Amygdala (tissue), 56 donors: ENCODE measurements around the gene NDRG2.

Source experiments
- DNase-seq, 56 donors: peaks; one replicate each; lab custom pipeline; 2025; lab: John Stamatoyannopoulos, UW

NDRG2 gene

GRCh38 chr14:21037156-21037555 is 12.3 kb upstream of the NDRG2 start:
- DNase-seq = no peak

- DNase-seq = peak in 5 of 56 donors; percentile 6 to 24 (median 12)
These were observed 11.9 kb upstream of the NDRG2 start for GRCh38 chr14:21036751-21037150.

GRCh38 chr14:21034707-21035106 is 9.8 kb upstream of the NDRG2 start, which contains the start of gene RNASE13:
RNASE13 (minus strand) TSS chr14:21034807; CDS start chr14:21034288, 519 bp downstream.
- DNase-seq = no peak

GRCh38 chr14:21033133-21033698 is 8.4 kb upstream of the NDRG2 start:
- DNase-seq = peak in 6 of 56 donors; percentile 10 to 31 (median 12)

GRCh38 chr14:21032326-21033132 is 7.7 kb upstream of the NDRG2 start:
- DNase-seq = peak in 1 of 56 donors; percentile 9

GRCh38 chr14:21030531-21030930 is 5.7 kb upstream of the NDRG2 start:
- DNase-seq = no peak

- DNase-seq = no peak
These were observed 5.1 kb upstream of the NDRG2 start, which contains the start of gene TPPP2 for GRCh38 chr14:21029917-21030316. TPPP2 (plus strand) TSS chr14:21030217; CDS start chr14:21030582, 365 bp downstream.

GRCh38 chr14:21026988-21027315 is 2.1 kb upstream of the NDRG2 start:
- peak in 3 of 56 donors; percentile 31 to 44 (median 40) for DNase-seq

GRCh38 chr14:21026274-21026987 is 1.6 kb upstream of the NDRG2 start:
- DNase-seq = peak in 54 of 56 donors; percentile 43 to 93 (median 81)

- peak in 55 of 56 donors; percentile 39 to 95 (median 85) for DNase-seq
These were observed 761 bp upstream of the NDRG2 start for GRCh38 chr14:21025371-21026273.

- no peak for DNase-seq
These were observed 860 bp downstream of the NDRG2 start for GRCh38 chr14:21023817-21024584.

GRCh38 chr14:21023174-21023573 is 1.7 kb downstream of the NDRG2 start:
- DNase-seq = peak in 13 of 56 donors; percentile 11 to 49 (median 29)

- no peak for DNase-seq
These were observed 2.2 kb downstream of the NDRG2 start for GRCh38 chr14:21022686-21023085.

- no peak for DNase-seq
These were observed 3.8 kb downstream of the NDRG2 start for GRCh38 chr14:21020977-21021545.

- no peak for DNase-seq
These were observed 5.5 kb downstream of the NDRG2 start for GRCh38 chr14:21019366-21019765.

- no peak for DNase-seq
These were observed 6.1 kb downstream of the NDRG2 start for GRCh38 chr14:21018781-21019180.

- DNase-seq = no peak
These were observed 6.6 kb downstream of the NDRG2 start for GRCh38 chr14:21018286-21018685.

- peak in 2 of 56 donors; percentile 13 to 19 for DNase-seq
These were observed 7.2 kb downstream of the NDRG2 start for GRCh38 chr14:21017528-21018245.
